ENCODE measurements around the gene SSR4.
"Not testable (repeated sequence)": the region's sequence is repeated elsewhere in the genome, so short reads cannot be mapped to it uniquely, and the experiment has no call there.

Gene SSR4

GRCh38 chrX:153794018-153794896 lies at the start of gene SSR4, which contains the start of gene IDH3G:
TSS of gene SSR4 (plus strand) at chrX:153794668. CDS start at chrX:153794688, 20 bp downstream.
TSS of gene IDH3G (minus strand) at chrX:153794375. CDS start at chrX:153794326, 49 bp downstream.
- DNase-seq (ENCODE audit: low read depth in 2 of 2): peak; percentile 82 to 86

- not testable (repeated sequence) for DNase-seq (ENCODE audit: low read depth in 2 of 2)
These were observed 49.4 kb upstream of the SSR4 start for GRCh38 chrX:153745067-153745433.

GRCh38 chrX:153746359-153746758 lies 48.1 kb upstream of the SSR4 start:
- DNase-seq (ENCODE audit: low read depth in 2 of 2): no peak

- not testable (repeated sequence) for DNase-seq (ENCODE audit: low read depth in 2 of 2)
These were observed 47.5 kb upstream of the SSR4 start for GRCh38 chrX:153746991-153747390.

- DNase-seq (ENCODE audit: low read depth in 2 of 2): not testable (repeated sequence)
These were observed 45.5 kb upstream of the SSR4 start for GRCh38 chrX:153749017-153749416.

- no peak for DNase-seq (ENCODE audit: low read depth in 2 of 2)
These were observed 44.2 kb upstream of the SSR4 start for GRCh38 chrX:153750127-153750774.

- no peak for DNase-seq (ENCODE audit: low read depth in 2 of 2)
These were observed 39.3 kb upstream of the SSR4 start for GRCh38 chrX:153755136-153755535.

GRCh38 chrX:153761863-153762262 lies 32.6 kb upstream of the SSR4 start:
- no peak for DNase-seq (ENCODE audit: low read depth in 2 of 2)

GRCh38 chrX:153762626-153763173 lies 31.8 kb upstream of the SSR4 start:
- DNase-seq (ENCODE audit: low read depth in 2 of 2): no peak

- DNase-seq (ENCODE audit: low read depth in 2 of 2): no peak
These were observed 31.1 kb upstream of the SSR4 start for GRCh38 chrX:153763298-153763932.

- peak; percentile 55 to 73 for DNase-seq (ENCODE audit: low read depth in 2 of 2)
These were observed 30.3 kb upstream of the SSR4 start, which contains the start of gene PLXNB3 for GRCh38 chrX:153763989-153764755. TSS of gene PLXNB3 (plus strand) at chrX:153764249. CDS start at chrX:153765536, 1,287 bp downstream.

GRCh38 chrX:153764786-153765137 lies 29.7 kb upstream of the SSR4 start:
- no peak for DNase-seq (ENCODE audit: low read depth in 2 of 2)

- DNase-seq (ENCODE audit: low read depth in 2 of 2): no peak
These were observed 29.1 kb upstream of the SSR4 start for GRCh38 chrX:153765138-153766079.

GRCh38 chrX:153766098-153766817 lies 28.2 kb upstream of the SSR4 start:
- DNase-seq (ENCODE audit: low read depth in 2 of 2): peak in 1 of 2 donors; percentile 25

- no peak for DNase-seq (ENCODE audit: low read depth in 2 of 2)
These were observed 27.4 kb upstream of the SSR4 start for GRCh38 chrX:153766871-153767673.

- no peak for DNase-seq (ENCODE audit: low read depth in 2 of 2)
These were observed 26.8 kb upstream of the SSR4 start for GRCh38 chrX:153767674-153768055.

- DNase-seq (ENCODE audit: low read depth in 2 of 2): no peak
These were observed 25.9 kb upstream of the SSR4 start for GRCh38 chrX:153768311-153769157.
